ENCODE measurements around the gene CORO1C.
A peak's percentile ranks its signal among the peaks of the same experiment; 100 is the strongest.
"Not testable (repeated sequence)": the region's sequence is repeated elsewhere in the genome, so short reads cannot be mapped to it uniquely, and the experiment has no call there.

CORO1C gene

DNA sequence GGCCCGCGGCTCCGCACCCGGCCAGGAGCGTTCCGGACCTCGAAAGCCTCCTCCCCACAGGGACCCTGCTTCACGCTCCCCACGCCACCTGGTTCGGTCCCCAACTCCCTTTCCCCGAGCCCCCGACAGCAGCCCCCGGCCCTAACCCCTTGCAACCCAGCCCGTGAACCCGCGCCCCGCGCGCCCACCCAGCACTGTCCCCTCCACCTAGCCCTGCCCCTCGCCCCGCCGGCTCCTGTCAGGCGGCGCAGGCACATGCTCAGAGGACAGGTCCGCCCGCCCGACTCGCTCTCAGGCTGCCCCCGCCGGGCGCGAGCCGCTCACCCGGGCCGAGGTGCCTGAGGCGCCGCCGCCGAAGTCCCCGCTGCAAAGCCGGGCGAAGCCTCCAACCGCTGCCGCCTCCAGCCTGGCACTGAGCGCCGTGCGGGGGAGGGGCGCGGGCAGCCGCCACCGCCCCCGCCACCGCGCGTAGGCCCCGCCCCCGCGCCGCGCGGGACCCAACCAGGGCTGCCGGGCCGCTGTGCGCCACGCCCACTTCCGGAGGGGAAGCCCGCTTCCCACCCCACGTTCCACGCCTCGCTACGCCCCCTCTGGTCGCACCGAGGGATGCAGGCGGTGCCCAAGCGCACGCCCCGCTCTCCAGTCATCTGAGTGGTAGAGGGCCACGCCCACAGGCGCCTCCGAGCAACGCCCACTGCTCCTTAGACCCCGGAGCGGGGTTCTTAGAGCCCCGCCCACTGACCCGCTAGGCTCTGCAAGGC, at the start of gene CORO1C:
CORO1C (minus strand) TSS at position 414 of the 761 bp plus-strand sequence. CDS start 30,200 bp downstream, outside the sequence.
- peak; percentile 86 for DNase-seq (ENCODE audit: low read depth)

DNA sequence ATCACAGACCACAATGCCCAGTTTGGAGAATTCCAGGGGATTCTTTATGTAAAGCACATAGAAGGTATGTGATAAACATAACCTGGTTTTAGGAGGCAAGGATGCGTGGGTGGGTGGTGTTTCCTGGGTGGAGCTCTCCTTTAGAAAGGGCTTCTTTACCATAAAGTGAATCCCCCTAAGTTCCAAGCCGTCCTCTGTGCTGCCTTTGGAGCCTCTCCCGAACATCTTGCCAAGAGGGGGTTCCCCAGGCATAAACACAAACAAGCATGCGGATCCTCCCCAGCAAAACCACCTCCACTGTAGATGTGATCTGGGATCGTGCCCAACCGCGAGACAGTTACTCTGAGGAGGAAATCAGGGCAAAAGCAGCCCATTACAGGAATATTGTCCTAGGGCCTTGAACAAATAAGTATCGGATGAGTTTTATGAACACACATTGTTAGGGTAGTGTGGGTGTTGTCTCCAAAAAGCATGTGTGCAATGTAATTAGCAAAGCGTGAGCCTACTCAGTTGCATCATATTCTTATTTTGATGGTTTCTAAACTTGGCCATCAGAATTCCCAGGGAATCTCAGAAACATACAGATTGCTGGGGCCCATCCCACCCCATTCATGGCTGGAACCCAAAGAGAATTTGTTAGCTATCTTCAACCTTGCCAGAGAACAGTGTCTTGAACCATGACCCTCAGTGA, 48.8 kb upstream of the CORO1C start:
- DNase-seq (ENCODE audit: low read depth): no peak

DNA sequence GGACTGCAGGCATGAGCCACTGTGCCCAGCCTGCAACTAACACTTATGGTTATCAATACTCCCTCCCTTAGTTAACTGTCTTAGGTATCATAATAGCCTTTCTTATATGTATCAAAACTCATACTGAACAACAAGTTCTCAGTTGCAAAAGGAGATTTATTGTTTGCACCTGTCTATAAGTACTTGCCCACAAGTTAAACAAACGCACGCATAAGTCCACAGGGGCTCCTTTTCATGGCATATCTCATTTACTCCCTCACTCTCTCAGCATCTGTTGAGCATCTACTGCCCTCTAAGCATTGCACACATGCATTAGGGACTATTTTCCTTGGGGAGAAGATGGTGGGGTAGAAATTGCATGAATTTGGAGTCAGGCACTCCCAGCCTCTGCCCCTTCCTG, 46.7 kb upstream of the CORO1C start:
- no peak for DNase-seq (ENCODE audit: low read depth)

DNA sequence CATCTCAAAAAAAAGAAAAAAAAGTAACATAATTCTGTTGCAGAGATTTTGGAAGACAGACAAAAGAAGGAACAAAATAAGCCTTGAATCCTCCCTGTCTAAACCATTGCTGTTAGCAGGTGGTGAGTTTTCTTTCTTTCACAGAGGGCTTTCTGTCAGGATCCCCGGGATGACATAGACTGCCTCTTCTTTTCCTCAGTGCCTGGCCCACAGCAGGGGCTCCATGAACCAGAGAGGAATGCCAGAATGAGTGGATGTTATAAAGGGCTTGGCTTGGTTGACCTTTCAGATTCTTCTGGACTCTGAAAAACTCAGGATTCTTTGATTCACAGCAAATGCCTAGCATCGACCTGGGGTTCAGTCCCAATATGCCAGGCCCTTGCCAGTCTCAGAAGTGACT, 45.8 kb upstream of the CORO1C start:
- no peak for DNase-seq (ENCODE audit: low read depth)

DNA sequence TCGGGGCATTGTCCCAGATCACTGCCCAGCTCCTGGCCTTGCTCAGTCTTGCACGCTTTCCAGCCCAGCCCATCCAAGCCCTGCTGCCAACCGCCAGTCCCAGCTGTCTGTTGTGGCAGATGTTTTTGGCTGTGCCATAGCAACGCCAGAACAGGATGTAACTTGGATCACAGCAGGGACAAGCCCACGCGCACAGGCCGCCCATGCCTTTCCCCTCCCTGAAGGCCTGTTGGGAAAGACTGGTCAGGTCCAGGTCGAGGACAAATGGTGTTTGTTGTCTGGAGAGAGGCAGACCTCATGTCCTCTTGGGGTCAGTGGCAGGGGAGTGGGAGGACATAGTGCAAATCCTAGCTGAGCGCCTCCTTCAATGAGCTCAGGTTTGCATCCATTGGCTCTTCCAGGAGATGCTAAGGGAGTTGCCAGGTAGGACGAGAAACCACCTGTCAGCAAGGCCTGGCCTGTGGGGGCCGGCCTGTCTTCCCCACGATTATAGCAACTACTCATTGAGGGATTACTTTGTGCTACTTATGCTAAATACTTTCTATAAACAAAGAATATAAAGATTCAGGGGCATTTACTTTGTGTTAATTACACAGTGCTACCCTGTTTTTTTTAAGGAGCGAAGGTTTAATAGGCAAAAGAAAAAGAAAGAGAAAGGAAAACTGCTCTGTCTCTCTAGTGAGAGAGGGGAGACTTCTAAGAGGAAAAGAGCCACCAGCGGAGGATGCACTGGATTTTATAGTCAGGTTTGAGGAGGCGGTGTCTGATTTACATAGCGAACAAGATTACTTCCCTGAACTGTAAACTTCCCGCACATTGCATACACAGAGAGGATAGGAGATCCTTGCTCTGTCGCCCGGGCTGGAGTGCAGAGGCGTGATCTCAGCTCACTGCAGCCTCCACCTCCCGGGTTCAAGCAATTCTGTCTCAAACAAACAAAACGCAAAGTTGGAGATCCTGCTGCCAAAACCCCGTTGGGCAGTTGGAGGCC, 42.8 kb upstream of the CORO1C start:
- DNase-seq (ENCODE audit: low read depth): no peak

DNA sequence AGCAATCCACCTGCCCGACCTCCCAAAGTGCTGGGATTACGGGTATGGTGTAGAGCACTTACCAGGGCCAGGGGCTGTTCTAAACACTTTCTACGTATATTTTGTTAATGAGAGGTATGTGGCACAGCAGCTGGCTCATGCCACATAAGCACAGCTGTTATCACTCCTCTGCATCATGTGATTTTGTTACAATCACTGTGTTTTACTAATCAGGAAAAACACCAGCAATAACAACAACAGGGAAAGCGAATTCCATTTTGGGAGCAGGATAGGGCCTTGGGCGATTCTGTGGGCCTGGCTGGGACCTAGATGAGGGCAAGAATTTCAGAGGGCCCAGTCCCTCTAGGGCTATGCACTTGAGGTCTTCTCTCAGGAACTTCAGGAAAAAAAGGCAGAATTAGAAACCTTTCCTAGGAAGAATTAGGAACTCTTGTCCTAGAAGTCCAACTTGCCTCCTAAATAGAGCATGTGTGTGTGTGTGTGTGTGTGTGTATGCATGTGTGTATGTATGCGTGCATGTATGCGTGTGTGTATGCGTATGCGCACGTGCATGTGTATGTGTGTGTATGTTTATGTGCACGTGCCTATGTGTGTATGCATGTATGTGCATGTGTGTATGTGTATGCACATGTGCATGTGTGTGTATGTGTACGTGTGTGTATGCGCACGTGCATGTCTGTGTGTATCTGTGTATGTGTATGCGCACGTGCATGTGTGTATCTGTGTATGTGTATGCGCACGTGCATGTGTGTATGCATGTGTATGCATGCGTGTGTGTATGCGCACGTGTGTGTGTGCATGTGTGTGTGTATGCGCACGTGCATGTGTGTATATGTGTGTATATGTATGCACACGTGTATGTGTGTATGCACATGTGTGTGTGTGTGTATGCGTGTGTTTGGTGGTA, 41.8 kb upstream of the CORO1C start:
- no peak for DNase-seq (ENCODE audit: low read depth)

DNA sequence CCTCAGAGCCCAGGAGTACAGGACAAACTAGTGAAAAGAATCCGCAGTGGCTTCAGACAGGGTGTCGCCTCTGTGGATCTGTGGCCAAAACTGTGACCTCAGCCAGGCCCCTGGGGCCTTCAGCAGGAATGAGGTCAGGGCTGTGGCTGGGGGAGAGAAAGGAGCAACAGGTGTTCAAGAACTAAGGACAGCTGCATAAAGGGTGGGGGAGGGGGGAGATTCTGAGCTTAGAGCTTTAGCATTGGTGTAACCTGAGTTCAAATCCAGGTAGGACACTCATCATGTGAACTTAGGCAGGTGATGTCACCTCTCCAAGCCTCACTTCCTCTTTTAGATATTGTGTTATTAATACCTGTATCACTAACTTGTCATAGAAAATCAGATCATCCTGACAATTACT, 40.9 kb upstream of the CORO1C start:
- DNase-seq (ENCODE audit: low read depth): no peak

DNA sequence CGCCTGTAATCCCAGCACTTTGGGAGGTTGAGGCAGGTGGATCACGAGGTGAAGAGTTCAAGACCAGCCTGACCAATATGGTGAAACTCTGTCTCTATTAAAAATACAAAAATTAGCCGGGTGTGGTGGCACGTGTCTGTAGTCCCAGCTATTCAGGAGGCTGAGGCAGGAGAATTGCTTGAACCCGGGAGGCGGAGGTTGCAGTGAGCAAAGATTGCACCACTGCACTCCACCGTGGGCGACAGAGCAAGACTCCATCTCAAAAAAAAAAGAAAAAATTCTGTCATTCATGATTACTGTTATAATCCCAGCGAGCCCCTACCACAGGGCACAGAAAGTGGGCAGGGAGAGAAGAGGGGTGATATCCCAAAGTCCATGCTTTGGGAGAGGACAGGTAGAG, 40.5 kb upstream of the CORO1C start:
- not testable (repeated sequence) for DNase-seq (ENCODE audit: low read depth)

DNA sequence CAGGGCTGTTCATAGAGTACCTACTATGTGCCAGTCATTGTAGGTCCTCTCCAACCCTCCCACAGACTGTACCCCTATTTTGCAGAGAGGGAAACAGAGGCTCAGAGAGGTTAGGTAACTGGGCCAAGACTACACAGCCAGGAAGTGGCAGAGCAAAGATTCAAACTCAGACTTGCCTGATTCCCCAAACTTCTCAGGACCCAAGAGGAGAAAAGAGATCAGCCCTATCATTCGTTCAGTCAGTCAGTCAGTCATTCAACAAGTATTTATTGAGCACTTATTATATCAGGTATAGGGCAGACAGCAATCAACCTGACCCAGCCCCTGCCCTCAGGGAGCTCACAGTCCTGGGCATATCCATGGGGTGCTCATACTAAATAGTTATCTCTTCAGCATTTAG, 39.6 kb upstream of the CORO1C start:
- DNase-seq (ENCODE audit: low read depth): no peak

DNA sequence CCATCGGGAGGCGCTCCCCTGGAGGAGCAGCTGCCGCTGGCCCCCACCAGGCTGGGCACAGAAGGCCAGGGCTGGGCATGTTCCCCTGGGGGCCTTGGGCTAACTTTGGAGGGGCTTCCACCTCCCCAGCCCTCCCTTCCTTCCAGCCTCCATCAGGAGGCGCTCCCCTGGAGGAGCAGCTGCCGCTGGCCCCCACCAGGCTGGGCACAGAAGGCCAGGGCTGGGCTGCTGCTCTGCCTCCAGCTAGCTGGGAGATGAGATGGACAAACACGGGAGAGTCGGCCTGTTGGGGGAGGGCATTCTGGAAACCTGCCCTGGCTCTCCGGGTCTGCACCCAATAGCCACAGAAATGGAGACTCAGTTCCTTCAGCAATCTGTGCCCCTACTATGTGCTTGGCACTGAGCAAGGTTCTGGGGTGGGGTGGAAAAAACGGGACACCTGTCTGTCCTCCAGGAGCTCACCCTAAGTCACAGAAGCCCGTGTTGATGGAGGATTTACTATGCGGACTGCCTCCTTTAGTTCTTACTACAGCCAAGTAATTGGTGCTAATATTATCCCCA, 39.0 kb upstream of the CORO1C start:
- DNase-seq (ENCODE audit: low read depth): no peak

DNA sequence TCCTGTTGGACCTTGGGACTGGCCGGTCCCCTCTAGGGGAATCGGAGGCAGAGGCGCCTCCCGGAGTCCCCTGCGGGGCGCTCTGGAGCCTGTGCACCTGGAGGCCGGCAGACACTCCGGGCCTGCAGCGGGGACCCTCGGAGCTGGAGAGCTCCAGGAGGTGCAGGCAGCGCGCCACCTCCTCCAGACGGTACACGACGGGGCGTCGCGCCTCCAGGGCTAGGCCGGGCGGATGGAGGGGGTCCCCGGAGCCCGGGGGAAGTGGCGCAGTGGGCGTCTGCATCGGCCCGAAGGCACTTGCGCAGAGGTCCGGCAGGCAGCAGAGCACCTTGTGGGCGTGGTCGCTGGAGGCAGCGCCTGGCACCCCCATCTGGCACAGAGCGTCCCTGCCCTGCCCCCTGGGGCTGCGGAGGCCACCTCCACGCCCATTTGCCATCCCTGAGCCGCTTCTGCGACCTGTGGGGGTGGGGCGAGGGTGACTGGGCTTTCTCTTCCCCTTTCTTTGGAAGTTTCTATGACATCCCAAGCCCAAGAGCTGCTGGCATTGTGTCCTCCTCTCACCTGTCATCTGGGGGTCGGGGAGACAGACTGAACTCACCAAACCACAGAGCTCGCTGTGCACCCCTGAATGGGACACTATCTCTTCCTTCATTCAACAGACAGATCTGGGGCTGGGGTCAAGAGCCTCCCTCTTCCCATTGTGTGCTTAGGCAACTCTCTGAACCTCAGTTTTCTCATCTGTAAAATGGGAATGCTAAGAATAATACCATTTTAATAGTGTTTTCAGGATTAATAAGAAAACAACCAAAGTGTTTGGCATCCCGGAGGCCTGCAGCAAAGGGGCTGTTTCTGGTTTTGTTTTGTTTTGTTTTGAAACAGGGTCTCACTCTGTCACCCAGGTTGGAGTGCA, 37.5 kb upstream of the CORO1C start:
- no peak for DNase-seq (ENCODE audit: low read depth)

DNA sequence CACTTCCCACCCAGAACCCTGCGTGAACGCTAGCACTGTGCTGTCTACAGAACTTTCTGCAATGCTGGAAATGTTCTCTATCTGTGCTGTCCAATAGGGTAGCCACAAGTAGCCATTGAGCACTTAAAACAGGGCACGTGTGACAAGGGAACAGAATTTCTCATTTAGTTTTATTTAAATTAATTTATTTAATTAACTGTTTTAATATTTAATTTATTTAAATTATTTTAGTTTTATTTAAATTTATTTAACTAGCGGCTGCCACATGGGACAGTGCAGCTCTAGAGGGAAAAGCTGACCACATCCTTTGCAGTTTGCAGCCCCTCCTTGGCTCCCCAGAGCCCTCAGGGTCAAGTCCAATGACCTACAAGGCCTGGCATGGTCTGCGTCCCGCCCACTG, 35.0 kb upstream of the CORO1C start:
- no peak for DNase-seq (ENCODE audit: low read depth)

DNA sequence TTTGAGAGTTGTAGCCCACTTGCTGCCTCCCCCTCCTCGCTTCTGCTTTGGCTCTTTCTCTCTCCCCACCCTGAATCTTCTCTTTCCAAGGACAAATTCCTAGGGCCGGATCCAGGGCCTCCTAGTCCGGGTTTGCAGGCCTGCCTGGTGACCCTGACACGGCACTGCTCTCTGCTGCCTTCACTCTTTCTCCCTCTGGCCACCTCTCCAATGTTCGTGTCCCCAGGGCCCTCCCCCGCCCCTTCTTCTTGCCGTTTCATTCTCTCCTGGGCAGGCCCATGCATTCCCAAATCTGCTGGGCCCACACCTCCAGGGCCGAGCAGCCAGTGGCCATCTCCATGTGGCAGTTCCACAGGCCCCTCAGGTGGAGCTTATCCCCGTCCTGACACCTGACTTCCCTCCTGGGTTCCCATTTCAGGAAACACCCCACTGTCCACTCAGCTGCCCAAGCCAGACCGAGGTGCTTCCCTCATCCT, 34.0 kb upstream of the CORO1C start:
- DNase-seq (ENCODE audit: low read depth): no peak

DNA sequence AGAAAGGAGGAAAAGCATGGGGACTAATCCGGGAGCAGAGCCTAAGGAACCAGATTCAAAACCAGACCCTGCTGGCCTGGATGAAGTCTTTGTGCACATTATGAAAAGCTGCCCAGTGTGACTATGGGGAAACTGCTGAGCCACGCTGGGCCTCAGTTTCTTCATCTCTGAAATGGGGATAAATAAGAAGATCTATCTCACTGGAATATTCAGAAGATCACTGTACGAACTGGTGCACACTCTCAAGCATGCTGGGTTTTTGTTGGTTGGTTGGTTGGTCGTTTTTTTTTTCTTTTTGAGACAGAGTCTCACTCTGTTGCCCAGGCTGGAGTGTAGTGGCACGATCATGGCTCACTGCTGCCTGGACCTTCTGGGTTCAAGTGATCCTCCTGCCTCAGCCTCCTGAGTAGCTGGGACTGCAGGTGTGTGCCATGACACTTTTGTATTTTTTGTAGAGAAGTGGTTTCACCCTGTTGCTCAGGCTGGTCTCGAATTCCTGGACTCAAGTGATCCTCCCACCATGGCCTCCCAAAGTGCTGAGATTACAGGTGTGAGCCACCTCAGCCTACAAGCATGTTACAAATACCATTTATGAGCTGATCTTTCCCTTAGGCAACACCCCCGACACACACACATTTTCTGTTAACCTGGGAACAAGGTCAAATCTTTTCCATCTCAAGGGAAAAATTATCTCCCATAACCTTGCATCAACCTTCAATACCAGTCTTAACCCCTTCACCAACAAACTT, 33.4 kb upstream of the CORO1C start:
- DNase-seq (ENCODE audit: low read depth): no peak

DNA sequence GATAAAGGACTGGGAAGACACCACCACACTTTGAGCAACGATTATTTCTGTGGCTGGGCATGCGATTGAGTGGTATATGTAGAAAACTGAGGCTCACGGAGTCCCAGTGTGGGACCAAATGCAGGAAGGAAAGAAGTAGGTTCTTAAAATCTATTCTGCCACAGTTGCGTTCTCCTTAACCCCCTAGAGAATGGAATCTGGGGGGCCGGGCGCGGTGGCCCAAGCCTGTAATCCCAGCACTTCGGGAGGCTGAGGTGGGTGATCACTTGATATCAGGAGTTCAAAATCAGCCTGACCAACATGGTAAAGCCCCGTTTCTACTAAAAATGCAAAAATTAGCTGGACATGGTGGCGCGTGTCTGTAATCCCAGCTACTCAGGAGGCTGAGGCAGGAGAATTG, 29.9 kb upstream of the CORO1C start:
- no peak for DNase-seq (ENCODE audit: low read depth)

DNA sequence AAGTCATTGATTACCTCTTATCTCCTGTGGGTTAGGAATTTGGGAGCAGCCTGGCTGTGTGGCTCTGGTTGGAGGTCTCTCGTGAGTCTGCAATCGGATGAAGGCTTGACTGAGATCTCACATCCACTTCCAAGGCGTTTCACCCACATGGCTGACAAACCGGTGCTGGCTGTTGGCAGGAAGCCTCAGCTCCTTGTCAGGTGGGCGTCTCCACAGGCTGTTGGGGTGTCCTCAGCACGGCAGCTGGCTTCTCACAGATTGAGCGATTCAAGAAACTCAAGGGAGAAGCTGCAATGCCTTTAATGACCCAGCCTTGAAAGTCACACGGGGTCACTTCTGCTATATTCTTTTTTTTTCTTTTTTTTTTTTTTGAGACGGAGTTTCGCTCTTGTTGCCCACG, 28.6 kb upstream of the CORO1C start:
- no peak for DNase-seq (ENCODE audit: low read depth)

DNA sequence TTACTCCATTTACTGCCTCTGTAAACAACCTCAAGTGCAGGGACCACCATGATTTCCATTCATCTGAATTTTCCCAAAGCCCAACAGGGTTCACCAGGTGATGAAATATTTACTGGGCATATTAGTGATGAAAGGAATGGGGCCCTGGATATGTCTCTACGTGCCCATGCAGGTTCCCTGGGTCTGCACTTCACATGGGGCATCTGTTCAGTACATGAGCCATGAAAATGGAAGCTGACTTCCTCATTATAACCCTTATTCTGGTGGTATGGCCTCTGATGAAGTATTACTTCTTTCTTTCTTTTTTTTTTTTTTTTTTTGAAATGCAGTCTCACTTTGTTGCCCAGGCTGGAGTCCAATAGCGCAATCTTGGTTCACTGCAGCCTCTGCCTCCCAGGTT, 26.5 kb upstream of the CORO1C start:
- DNase-seq (ENCODE audit: low read depth): no peak

DNA sequence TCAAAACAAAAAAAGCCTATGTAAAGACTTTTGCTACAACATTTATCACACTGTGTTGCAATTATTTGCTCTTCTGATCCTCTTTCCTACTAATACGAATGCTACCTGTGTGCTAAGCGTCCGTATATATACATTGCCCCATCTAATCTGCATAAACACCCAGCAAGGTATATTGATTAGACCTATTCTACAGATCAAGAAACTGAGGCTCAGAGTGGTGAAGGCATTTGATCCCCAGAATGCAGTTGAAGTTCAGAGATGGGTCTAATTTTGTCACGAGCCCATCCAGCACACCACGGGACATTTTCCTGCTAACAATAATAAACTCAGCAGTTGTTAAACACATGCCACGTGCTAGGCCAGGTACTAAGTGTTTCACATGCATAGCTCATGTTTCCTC, 25.1 kb upstream of the CORO1C start:
- no peak for DNase-seq (ENCODE audit: low read depth)

DNA sequence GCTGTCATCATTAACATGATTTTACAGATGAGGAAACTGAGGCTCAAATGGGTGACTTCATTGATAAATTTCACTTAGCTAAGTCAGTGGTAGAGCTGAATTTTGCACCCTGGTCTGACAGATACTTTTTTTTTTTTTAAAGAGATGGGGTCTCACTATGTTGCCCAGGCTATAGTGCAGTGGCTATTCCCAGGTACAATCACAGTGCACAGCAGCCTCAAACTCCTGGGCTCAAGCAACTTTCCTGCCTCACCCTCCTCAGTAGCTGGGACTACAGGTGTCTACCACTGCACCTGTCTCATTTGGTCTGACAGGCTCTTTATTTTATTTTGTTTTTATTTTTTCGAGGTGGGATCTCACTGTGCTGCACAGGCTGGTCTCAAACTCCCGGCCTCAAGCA, 24.2 kb upstream of the CORO1C start:
- DNase-seq (ENCODE audit: low read depth): no peak

All from stimulated activated CD8-positive, alpha-beta memory T cell treated with anti-CD3 and anti-CD28 coated beads, Interleukin-4, amount 100 ng/mL, for 24 hours (primary cell).